ENCODE measurements around the gene C15orf39. TPM values are rescaled to one million over a fixed set of nuclear protein-coding genes. Genes with fewer than 3 reads are reported as not detected.
"Not testable (repeated sequence)": the region's sequence is repeated elsewhere in the genome, so short reads cannot be mapped to it uniquely, and the experiment has no call there.

C15orf39 gene
- polyA plus RNA-seq, 1 donor = 17.6 TPM

DNA sequence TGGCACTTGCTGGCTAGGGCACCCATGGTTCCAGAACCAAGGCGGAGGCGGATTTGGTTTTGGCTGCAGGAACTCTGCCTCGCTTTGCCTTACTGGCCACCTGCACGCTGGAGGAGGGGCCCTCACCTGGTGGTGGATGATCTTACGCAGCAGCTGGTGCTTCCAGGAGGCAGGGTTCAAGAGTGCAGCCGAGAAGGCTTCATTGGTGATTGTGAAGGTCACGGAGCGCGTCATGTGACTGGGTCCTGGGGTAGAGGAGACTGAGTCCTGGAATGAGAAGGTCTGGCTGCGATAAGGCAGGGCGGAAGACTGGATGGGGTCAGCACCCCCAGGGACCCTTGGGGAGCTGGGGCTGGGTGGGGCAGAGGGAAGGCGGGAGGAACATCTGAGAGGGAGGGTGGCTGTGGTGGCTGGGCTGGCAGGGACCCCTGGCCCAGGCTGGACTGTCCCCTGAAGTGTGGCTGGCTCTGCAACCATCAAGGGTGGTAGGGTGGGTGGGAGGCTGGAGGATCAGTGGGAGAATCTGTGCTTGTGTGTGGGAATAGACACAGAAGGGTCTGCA, 30.7 kb downstream of the C15orf39 start:
- Histone ChIP-seq H3K4me1 (ENCODE audit: control insufficient read depth, insufficient read depth, low read length) (no peaks in the 10 kb centered on the region), H3K4me3 (ENCODE audit: low read length) (no peak overlapping the region), H3K27me3 (ENCODE audit: control insufficient read depth, insufficient read depth, low read length) (peaks cover 3% of the 10 kb centered on the region), H3K9me3 (ENCODE audit: control insufficient read depth, low read depth, low read length) (no peaks in the 10 kb centered on the region), H3K27ac (ENCODE audit: low read length) (no peak overlapping the region), H3K36me3 (ENCODE audit: control insufficient read depth, insufficient read depth, low read length) (no peaks in the 10 kb centered on the region)
- WGBS (ENCODE audit: insufficient coverage, low lambda C conversion rate) = no CpG with 5 or more reads among the region's 12 CpGs
- no peak for DNase-seq

DNA sequence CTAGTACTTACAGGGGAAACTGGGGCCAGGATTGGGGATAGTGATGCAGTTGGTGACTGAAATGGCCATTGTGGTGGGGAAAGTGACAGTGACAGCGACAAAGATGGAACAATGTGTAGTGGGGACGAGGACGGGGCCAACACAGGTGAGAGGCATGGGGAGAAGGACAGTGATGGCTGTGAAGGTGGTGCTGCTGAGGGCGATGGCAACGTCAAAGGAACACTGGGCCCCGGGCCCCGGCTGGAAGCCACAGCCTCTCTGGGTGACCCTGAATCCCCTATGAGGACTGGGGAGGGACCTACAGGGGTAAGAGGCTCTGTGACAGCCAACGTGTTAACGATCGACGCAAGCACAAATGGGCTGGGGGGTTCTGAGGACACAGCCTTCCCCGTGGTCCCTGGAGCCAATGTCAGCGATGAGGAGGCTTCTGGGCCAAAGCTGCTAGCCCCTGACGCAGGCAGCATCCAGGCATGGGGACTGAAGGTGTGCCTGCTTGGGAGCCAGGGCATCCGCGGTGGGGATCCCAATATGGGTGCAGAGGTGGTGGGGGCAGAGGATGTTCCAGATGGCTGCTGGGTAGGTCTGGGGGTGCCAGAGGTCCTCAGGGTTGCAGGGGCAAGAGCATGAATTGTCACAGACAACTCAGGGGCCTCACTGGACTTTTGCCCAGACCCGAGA, 31.3 kb downstream of the C15orf39 start:
- DNase-seq = no peak
- 80% methylated on average over 3 of the region's 17 CpGs for WGBS (ENCODE audit: insufficient coverage, low lambda C conversion rate)
- no peaks in the 10 kb centered on the region for H3K4me1 ChIP-seq (ENCODE audit: control insufficient read depth, insufficient read depth, low read length)
- no peaks in the 10 kb centered on the region for H3K36me3 ChIP-seq (ENCODE audit: control insufficient read depth, insufficient read depth, low read length)
- H3K9me3 ChIP-seq (ENCODE audit: control insufficient read depth, low read depth, low read length) = no peaks in the 10 kb centered on the region
- H3K27ac ChIP-seq (ENCODE audit: low read length) = no peak overlapping the region
- H3K27me3 ChIP-seq (ENCODE audit: control insufficient read depth, insufficient read depth, low read length) = peaks cover 3% of the 10 kb centered on the region
- no peak overlapping the region for H3K4me3 ChIP-seq (ENCODE audit: low read length)

- no peak for DNase-seq
- WGBS (ENCODE audit: insufficient coverage, low lambda C conversion rate) = no CpG with 5 or more reads among the region's 14 CpGs
- Histone ChIP-seq H3K27ac (ENCODE audit: low read length) (no peak overlapping the region), H3K36me3 (ENCODE audit: control insufficient read depth, insufficient read depth, low read length) (no peaks in the 10 kb centered on the region), H3K27me3 (ENCODE audit: control insufficient read depth, insufficient read depth, low read length) (peaks cover 3% of the 10 kb centered on the region), H3K4me1 (ENCODE audit: control insufficient read depth, insufficient read depth, low read length) (no peaks in the 10 kb centered on the region), H3K9me3 (ENCODE audit: control insufficient read depth, low read depth, low read length) (no peaks in the 10 kb centered on the region), H3K4me3 (ENCODE audit: low read length) (no peak overlapping the region)
These were observed 32.0 kb downstream of the C15orf39 start for GRCh38 chr15:75233504-75234190.

GRCh38 chr15:75234191-75234810, 32.6 kb downstream of the C15orf39 start:
- no peak for DNase-seq
- H3K27ac ChIP-seq (ENCODE audit: low read length) = no peak overlapping the region
- peaks cover 3% of the 10 kb centered on the region for H3K27me3 ChIP-seq (ENCODE audit: control insufficient read depth, insufficient read depth, low read length)
- WGBS (ENCODE audit: insufficient coverage, low lambda C conversion rate) = no CpG with 5 or more reads among the region's 5 CpGs
- H3K4me1 ChIP-seq (ENCODE audit: control insufficient read depth, insufficient read depth, low read length) = no peaks in the 10 kb centered on the region
- no peaks in the 10 kb centered on the region for H3K36me3 ChIP-seq (ENCODE audit: control insufficient read depth, insufficient read depth, low read length)
- H3K9me3 ChIP-seq (ENCODE audit: control insufficient read depth, low read depth, low read length) = no peaks in the 10 kb centered on the region
- H3K4me3 ChIP-seq (ENCODE audit: low read length) = no peak overlapping the region

GRCh38 chr15:75235051-75235673, 33.5 kb downstream of the C15orf39 start:
- Histone ChIP-seq H3K4me1 (ENCODE audit: control insufficient read depth, insufficient read depth, low read length) (no peaks in the 10 kb centered on the region), H3K4me3 (ENCODE audit: low read length) (no peak overlapping the region), H3K27me3 (ENCODE audit: control insufficient read depth, insufficient read depth, low read length) (peaks cover 3% of the 10 kb centered on the region), H3K36me3 (ENCODE audit: control insufficient read depth, insufficient read depth, low read length) (no peaks in the 10 kb centered on the region), H3K27ac (ENCODE audit: low read length) (no peak overlapping the region), H3K9me3 (ENCODE audit: control insufficient read depth, low read depth, low read length) (no peaks in the 10 kb centered on the region)
- DNase-seq = no peak
- 60% methylated on average over 1 of the region's 10 CpGs for WGBS (ENCODE audit: insufficient coverage, low lambda C conversion rate)

DNA sequence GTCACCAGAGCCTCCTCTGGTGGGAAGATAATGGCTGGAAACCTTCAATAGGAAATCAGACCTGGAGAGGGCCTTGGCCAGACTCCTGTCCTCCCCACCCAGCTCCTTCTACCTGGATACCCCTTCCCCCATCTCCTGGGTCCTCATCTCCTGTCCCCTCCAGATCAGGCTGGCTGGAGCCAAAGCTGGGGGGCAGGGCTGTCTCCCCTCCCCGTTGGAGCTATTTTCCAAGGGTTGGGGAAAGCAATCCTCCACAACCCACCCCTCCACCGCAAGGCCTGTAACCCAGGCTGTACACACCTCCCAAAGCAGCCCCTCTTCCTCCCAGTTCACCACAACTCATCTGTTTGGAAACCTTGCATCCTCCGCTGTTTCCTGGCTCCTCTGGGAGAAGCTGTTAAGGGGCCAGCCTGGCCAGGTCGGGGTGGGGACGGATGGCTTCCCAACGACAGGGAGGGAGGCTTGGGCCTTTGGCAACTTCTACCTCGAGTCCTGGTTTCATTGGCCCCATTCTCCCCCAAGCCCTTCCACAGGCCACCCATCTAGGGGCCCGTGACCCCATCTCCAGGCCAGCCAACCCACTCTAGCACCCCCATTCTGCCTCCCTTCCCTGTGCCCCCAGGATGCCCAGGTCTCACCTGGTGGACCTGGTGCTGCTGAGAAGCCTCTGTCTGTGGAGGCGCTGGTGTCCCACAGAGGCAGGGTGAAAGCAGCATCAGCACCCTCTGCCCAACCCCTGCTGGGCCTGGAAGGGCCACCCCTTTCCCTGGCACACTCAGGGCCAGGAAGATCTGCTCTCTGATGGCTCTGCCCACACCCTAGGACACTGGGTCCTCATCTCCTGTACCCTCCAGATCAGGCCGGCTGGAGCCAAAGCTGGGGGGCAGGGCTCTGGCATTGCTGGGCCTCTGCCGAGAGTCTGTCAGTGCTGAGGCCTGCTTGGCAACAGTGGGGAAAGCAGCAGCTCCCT, 34.4 kb downstream of the C15orf39 start:
- Histone ChIP-seq H3K27me3 (ENCODE audit: control insufficient read depth, insufficient read depth, low read length) (peaks cover 3% of the 10 kb centered on the region), H3K4me1 (ENCODE audit: control insufficient read depth, insufficient read depth, low read length) (no peaks in the 10 kb centered on the region), H3K36me3 (ENCODE audit: control insufficient read depth, insufficient read depth, low read length) (no peaks in the 10 kb centered on the region), H3K9me3 (ENCODE audit: control insufficient read depth, low read depth, low read length) (no peaks in the 10 kb centered on the region), H3K4me3 (ENCODE audit: low read length) (no peak overlapping the region), H3K27ac (ENCODE audit: low read length) (no peak overlapping the region)
- no CpG with 5 or more reads among the region's 11 CpGs for WGBS (ENCODE audit: insufficient coverage, low lambda C conversion rate)
- no peak for DNase-seq

DNA sequence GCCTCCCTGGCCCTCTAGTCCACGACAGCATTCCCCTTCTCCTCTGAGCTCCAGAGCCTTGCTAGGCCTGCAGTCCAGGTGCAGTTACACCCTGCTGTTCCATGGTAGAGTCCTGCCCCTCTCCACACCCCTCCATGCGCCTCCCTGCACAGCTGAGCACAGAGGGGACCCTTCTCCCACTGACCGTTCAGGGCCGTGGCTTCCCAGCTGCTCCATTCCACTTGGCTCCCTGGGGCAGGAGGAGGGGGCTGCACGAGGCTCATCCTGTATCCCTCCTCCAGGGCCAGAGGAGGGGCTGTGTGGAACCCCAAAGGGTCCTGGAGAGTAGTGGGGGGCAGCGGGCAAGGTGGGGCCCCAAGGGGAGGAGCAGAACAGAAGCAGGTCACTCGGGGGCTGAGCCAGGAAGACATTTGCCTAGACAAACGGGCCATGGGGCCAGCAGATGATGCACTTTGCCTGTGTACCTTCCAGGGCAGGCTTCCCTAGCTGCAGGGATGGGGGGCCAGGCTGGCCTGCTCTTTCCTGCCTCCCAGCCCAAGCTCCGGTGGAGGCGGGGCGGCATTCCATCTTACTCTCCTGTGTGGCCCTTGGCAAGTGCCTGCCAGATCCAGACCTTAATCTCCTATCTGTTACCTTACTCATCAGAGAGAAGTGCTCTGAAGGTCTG, 35.8 kb downstream of the C15orf39 start:
- Histone ChIP-seq H3K4me3 (ENCODE audit: low read length) (no peak overlapping the region), H3K27me3 (ENCODE audit: control insufficient read depth, insufficient read depth, low read length) (peaks cover 3% of the 10 kb centered on the region), H3K4me1 (ENCODE audit: control insufficient read depth, insufficient read depth, low read length) (no peaks in the 10 kb centered on the region), H3K36me3 (ENCODE audit: control insufficient read depth, insufficient read depth, low read length) (no peaks in the 10 kb centered on the region), H3K27ac (ENCODE audit: low read length) (no peak overlapping the region), H3K9me3 (ENCODE audit: control insufficient read depth, low read depth, low read length) (no peaks in the 10 kb centered on the region)
- no peak for DNase-seq
- no CpG with 5 or more reads among the region's 11 CpGs for WGBS (ENCODE audit: insufficient coverage, low lambda C conversion rate)

- Histone ChIP-seq H3K4me1 (ENCODE audit: control insufficient read depth, insufficient read depth, low read length) (no peaks in the 10 kb centered on the region), H3K27me3 (ENCODE audit: control insufficient read depth, insufficient read depth, low read length) (peaks cover 3% of the 10 kb centered on the region), H3K36me3 (ENCODE audit: control insufficient read depth, insufficient read depth, low read length) (no peaks in the 10 kb centered on the region), H3K9me3 (ENCODE audit: control insufficient read depth, low read depth, low read length) (no peaks in the 10 kb centered on the region), H3K27ac (ENCODE audit: low read length) (no peak overlapping the region), H3K4me3 (ENCODE audit: low read length) (no peak overlapping the region)
- no CpG with 5 or more reads among the region's 5 CpGs for WGBS (ENCODE audit: insufficient coverage, low lambda C conversion rate)
- no peak for DNase-seq
These were observed 36.5 kb downstream of the C15orf39 start for GRCh38 chr15:75238150-75238549.

- H3K27me3 ChIP-seq (ENCODE audit: control insufficient read depth, insufficient read depth, low read length); H3K4me3 ChIP-seq (ENCODE audit: low read length); H3K27ac ChIP-seq (ENCODE audit: low read length); H3K9me3 ChIP-seq (ENCODE audit: control insufficient read depth, low read depth, low read length); H3K36me3 ChIP-seq (ENCODE audit: control insufficient read depth, insufficient read depth, low read length); DNase-seq: not testable (repeated sequence)
- WGBS (ENCODE audit: insufficient coverage, low lambda C conversion rate) = no CpG with 5 or more reads among the region's 1 CpG
- H3K4me1 ChIP-seq (ENCODE audit: control insufficient read depth, insufficient read depth, low read length) = peaks cover 11% of the 10 kb centered on the region
These were observed 44.1 kb downstream of the C15orf39 start for GRCh38 chr15:75245741-75246140.

Data from large intestine (tissue), 3 donors.